K562 (cell line): ENCODE results near the gene MYMX. TPM values are rescaled to one million over a fixed set of nuclear protein-coding genes. Genes with fewer than 3 reads are reported as not detected.

Source experiments
- EHMT2 ChIP-seq: fragments of 450-650 bp; IDR thresholded peaks from 2 replicates; pipeline ENCODE4 v1.6.1; 2018; ENCODE audit warnings: antibody characterized with exemption
- JUNB ChIP-seq: fragments of 450-650 bp; formaldehyde crosslinking; conservative IDR thresholded peaks from 2 replicates; pipeline ENCODE4 v1.4.0; 2020; ENCODE audit warnings: mild to moderate bottlenecking
- MTA1 ChIP-seq: fragments of 450-650 bp; IDR thresholded peaks from 2 replicates; pipeline ENCODE4 v1.6.1; 2017; ENCODE audit warnings: borderline replicate concordance
- MXD1 ChIP-seq: fragments of 250-450 bp; sonication (Bioruptor Pico); IDR thresholded peaks from 2 replicates; pipeline ENCODE4 v1.8.0; 2021; ENCODE audit warnings: borderline replicate concordance, mild to moderate bottlenecking, moderate library complexity; ENCODE audit not compliant: poor library complexity, severe bottlenecking
- MYC ChIP-seq, 2 experiments: fragments of 250-450 bp in 1 of 2; sonication (Bioruptor Pico) in 1 of 2; IDR thresholded peaks; 2 replicates each; pipeline versions ENCODE4 v1.5.1 to v1.6.1; 2012 to 2021; ENCODE audit warnings: low read depth in 2 of 2, borderline replicate concordance in 1 of 2, improper control_type of control experiment in 1 of 2, low read length in 1 of 2, mild to moderate bottlenecking in 1 of 2, moderate library complexity in 1 of 2
- NFRKB ChIP-seq: fragments of 450-650 bp; IDR thresholded peaks from 2 replicates; pipeline ENCODE4 v1.6.1; 2016; ENCODE audit warnings: low read depth
- PRMT5 ChIP-seq: sonication (generic); formaldehyde crosslinking; IDR thresholded peaks from 2 replicates; pipeline ENCODE4 v1.5.0; 2020; ENCODE audit warnings: missing genetic modification reagents
- PTRF ChIP-seq: fragments of 450-650 bp; IDR thresholded peaks from 2 replicates; pipeline ENCODE4 v1.6.1; 2016; ENCODE audit warnings: mild to moderate bottlenecking, missing genetic modification characterization, missing compliant biosample characterization
- SMARCA4 ChIP-seq: fragments of 450-650 bp; IDR thresholded peaks from 2 replicates; pipeline ENCODE4 v1.6.1; 2016
- SNAPC5 ChIP-seq: fragments of 250-450 bp; sonication (Bioruptor Pico); IDR thresholded peaks from 2 replicates; pipeline ENCODE4 v1.8.0; 2021; ENCODE audit warnings: moderate library complexity, mild to moderate bottlenecking, inconsistent platforms
- STAG1 ChIP-seq: sonication (generic); formaldehyde crosslinking; IDR thresholded peaks from 2 replicates; pipeline ENCODE4 v1.5.0; 2020; ENCODE audit warnings: missing genetic modification reagents, borderline replicate concordance
- ZNF175 ChIP-seq: fragments of 200-800 bp; sonication (Bioruptor generic); IDR thresholded peaks from 2 replicates; pipeline ENCODE4 v1.6.1; 2016; ENCODE audit warnings: low read depth, mild to moderate bottlenecking, missing genetic modification characterization, missing compliant biosample characterization
- ZNF24 ChIP-seq: fragments of 450-650 bp; IDR thresholded peaks from 2 replicates; pipeline ENCODE4 v1.6.1; 2016
- ZNF507 ChIP-seq: conservative IDR thresholded peaks from 2 replicates; pipeline ENCODE4 v1.6.1; 2017; ENCODE audit warnings: missing genetic modification characterization, missing compliant biosample characterization
- polyA plus RNA-seq, 8 experiments: library from polyadenylated mRNA; depleted of rRNA in 4 of 8; stranded (reverse) in 5 of 8; unstranded in 3 of 8; fragments of >200 nt; fragmentation: Nextera tagmentation in 2 of 8; fragmentation: Illumina TruSeq in 1 of 8; extraction: Ambion mirVana in 2 of 8; extraction: Trizol in 1 of 8; gene quantifications; 2 replicates each; pipeline versions ENCODE4 v1.2.1 to v1.2.3, GENCODE V29; 2011 to 2014; ENCODE audit warnings: inconsistent platforms in 1 of 8, missing spikeins in 1 of 8
- total RNA-seq, 7 experiments: library from RNA; depleted of rRNA in 6 of 7; stranded (reverse); fragments of >200 nt in 6 of 7; fragmentation: Illumina TruSeq in 2 of 7; extraction: Trizol in 2 of 7; gene quantifications; 2 replicates each; pipeline versions ENCODE4 v1.2.1 to v1.2.3, GENCODE V29; 2011 to 2021; ENCODE audit warnings: low replicate concordance in 1 of 7
- TF ChIP-seq, protein P1 (sequence below): fragments of 450-650 bp; IDR thresholded peaks from 2 replicates; pipeline ENCODE4 v1.6.1; 2014; ENCODE audit warnings: low read depth, mild to moderate bottlenecking, moderate library complexity, borderline replicate concordance
- TF ChIP-seq, protein P2 (sequence below): sonication (generic); formaldehyde crosslinking; IDR thresholded peaks from 2 replicates; pipeline ENCODE4 v1.8.0; 2023; ENCODE audit warnings: mild to moderate bottlenecking, missing genetic modification reagents
- TF ChIP-seq, protein P3 (sequence below), 2 experiments: fragments of 450-650 bp; IDR thresholded peaks; 2 replicates each; pipeline ENCODE4 v1.6.1; 2016

Gene MYMX
- total and polyA plus RNA-seq, 9 of the 15 experiments (the other 6 are each of a cell fraction or from before 2014, with no cell fraction given) = 0.12 TPM; not detected in 8

GRCh38 chr6:44265722-44266233 is 49.1 kb downstream of the MYMX start (continued):
- TF ChIP-seq MYC (IDR thresholded peaks at IDR 0.05; ENCODE audit: low read depth, low read length) (no peak), MYC (CRISPR knock-in tag; IDR thresholded peaks at IDR 0.05; ENCODE audit: borderline replicate concordance, low read depth) (no peak), STAG1 (CRISPR knock-in tag) (no peak), SMARCA4 (peak; percentile 76), PRMT5 (no peak), MTA1 (no peak), NFRKB (peak; percentile 68), ZNF24 (peak; percentile 100), PTRF (tag) (0 out of 2 replicates have a peak, but pooled peaks have one; percentile 26), ZNF507 (tag) (no peak), ZNF175 (no peak), SNAPC5 (CRISPR knock-in tag) (no peak), MXD1 (no peak), JUNB (CRISPR knock-in tag) (no peak), EHMT2 (peak; percentile 67)
- TF ChIP-seq, protein P1, sequence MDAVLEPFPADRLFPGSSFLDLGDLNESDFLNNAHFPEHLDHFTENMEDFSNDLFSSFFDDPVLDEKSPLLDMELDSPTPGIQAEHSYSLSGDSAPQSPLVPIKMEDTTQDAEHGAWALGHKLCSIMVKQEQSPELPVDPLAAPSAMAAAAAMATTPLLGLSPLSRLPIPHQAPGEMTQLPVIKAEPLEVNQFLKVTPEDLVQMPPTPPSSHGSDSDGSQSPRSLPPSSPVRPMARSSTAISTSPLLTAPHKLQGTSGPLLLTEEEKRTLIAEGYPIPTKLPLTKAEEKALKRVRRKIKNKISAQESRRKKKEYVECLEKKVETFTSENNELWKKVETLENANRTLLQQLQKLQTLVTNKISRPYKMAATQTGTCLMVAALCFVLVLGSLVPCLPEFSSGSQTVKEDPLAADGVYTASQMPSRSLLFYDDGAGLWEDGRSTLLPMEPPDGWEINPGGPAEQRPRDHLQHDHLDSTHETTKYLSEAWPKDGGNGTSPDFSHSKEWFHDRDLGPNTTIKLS = no peak
- TF ChIP-seq, protein P2, sequence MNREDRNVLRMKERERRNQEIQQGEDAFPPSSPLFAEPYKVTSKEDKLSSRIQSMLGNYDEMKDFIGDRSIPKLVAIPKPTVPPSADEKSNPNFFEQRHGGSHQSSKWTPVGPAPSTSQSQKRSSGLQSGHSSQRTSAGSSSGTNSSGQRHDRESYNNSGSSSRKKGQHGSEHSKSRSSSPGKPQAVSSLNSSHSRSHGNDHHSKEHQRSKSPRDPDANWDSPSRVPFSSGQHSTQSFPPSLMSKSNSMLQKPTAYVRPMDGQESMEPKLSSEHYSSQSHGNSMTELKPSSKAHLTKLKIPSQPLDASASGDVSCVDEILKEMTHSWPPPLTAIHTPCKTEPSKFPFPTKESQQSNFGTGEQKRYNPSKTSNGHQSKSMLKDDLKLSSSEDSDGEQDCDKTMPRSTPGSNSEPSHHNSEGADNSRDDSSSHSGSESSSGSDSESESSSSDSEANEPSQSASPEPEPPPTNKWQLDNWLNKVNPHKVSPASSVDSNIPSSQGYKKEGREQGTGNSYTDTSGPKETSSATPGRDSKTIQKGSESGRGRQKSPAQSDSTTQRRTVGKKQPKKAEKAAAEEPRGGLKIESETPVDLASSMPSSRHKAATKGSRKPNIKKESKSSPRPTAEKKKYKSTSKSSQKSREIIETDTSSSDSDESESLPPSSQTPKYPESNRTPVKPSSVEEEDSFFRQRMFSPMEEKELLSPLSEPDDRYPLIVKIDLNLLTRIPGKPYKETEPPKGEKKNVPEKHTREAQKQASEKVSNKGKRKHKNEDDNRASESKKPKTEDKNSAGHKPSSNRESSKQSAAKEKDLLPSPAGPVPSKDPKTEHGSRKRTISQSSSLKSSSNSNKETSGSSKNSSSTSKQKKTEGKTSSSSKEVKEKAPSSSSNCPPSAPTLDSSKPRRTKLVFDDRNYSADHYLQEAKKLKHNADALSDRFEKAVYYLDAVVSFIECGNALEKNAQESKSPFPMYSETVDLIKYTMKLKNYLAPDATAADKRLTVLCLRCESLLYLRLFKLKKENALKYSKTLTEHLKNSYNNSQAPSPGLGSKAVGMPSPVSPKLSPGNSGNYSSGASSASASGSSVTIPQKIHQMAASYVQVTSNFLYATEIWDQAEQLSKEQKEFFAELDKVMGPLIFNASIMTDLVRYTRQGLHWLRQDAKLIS (CRISPR knock-in tag) = no peak
- TF ChIP-seq, protein P3, sequence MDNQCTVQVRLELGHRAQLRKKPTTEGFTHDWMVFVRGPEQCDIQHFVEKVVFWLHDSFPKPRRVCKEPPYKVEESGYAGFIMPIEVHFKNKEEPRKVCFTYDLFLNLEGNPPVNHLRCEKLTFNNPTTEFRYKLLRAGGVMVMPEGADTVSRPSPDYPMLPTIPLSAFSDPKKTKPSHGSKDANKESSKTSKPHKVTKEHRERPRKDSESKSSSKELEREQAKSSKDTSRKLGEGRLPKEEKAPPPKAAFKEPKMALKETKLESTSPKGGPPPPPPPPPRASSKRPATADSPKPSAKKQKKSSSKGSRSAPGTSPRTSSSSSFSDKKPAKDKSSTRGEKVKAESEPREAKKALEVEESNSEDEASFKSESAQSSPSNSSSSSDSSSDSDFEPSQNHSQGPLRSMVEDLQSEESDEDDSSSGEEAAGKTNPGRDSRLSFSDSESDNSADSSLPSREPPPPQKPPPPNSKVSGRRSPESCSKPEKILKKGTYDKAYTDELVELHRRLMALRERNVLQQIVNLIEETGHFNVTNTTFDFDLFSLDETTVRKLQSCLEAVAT (IDR thresholded peaks at IDR 0.05) = 0 out of 4 replicates have a peak, but pooled peaks of 1 of the 2 experiments have one; percentile 55
